ENCODE measurements around the gene GABRB1. TPM values are rescaled to one million over a fixed set of nuclear protein-coding genes. Genes with fewer than 3 reads are reported as not detected.

GABRB1 gene
- total and polyA plus RNA-seq, 2 donors (not counting 3 experiments of a cell fraction or from before 2014, with no cell fraction given) = not detected

DNA sequence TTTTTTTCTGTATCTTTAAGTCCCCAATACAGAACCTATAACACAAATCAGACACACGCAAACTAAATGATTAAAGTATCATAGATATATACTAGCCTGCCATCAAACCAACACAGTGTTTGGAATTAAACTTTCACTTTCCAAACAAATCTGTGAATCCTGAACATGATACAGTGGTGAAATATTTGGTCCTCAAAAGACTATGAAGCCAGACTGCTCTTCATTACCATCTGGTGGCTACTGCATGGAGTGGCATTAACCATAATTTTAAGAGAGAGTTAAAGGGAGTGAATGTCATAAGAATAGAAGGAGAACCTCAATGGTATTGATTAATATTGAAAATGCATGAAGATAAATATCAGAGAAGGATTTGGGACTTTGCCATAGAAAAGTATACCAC is 28.8 kb upstream of the GABRB1 start:
- no peak overlapping the region for H3K27ac ChIP-seq (ENCODE audit: insufficient read depth, low read depth, low read length)
- BruUV-seq (replicated peaks) = no TSS peak
- TF ChIP-seq POLR2AphosphoS5 (IDR thresholded peaks at IDR 0.05; ENCODE audit: insufficient read depth, low read depth, low read length) (no peak), EZH2 (IDR thresholded peaks at IDR 0.05; ENCODE audit: borderline replicate concordance, low read depth, low read length, severe bottlenecking) (no peak), JUN (IDR thresholded peaks at IDR 0.05; ENCODE audit: borderline replicate concordance, insufficient read depth, insufficient read length, low read depth) (no peak)
- no peak for FAIRE-seq
- POLR2A ChIA-PET = no interaction called here
- H2AFZ ChIP-seq (ENCODE audit: low read depth, low read length) = no peak overlapping the region
- no peaks in the 10 kb centered on the region for H3K9me1 ChIP-seq (replicated peaks; ENCODE audit: control insufficient read depth, extremely low read depth, insufficient read depth, low read length)
- no peaks in the 10 kb centered on the region for H4K20me1 ChIP-seq (replicated peaks; ENCODE audit: control insufficient read depth, extremely low read depth, insufficient read depth, low read length)
- no peak overlapping the region for H3K9ac ChIP-seq (replicated peaks; ENCODE audit: extremely low read depth, insufficient read depth, low read length)
- H3K4me3 ChIP-seq (replicated peaks in 1 of 3; ENCODE audit: insufficient read depth in 1 of 3, low read depth in 1 of 3, low read length in 3 of 3) = no peak overlapping the region
- CTCF ChIA-PET = no interaction called here
- H3K4me2 ChIP-seq (ENCODE audit: insufficient read depth, low read length) = no peak overlapping the region
- no peaks in the 10 kb centered on the region for H3K36me3 ChIP-seq (ENCODE audit: control insufficient read depth in 2 of 2, extremely low read depth in 1 of 2, insufficient read depth in 2 of 2, low read length in 2 of 2)
- peaks cover 0 to 5% of the 10 kb centered on the region in 2 experiments for H3K27me3 ChIP-seq (ENCODE audit: control insufficient read depth in 2 of 2, insufficient read depth in 2 of 2, low read length in 2 of 2)
- dilution Hi-C loops (cut with MboI; ENCODE audit: extremely low pct_ligation_motif_present, low sequenced_read_pairs) (no loop called here), intact Hi-C loops (cut with micrococcal nuclease) (no loop called here)
- H3K9me3 ChIP-seq (replicated peaks; ENCODE audit: control insufficient read depth, insufficient read depth, low read length) = no peaks in the 10 kb centered on the region
- DNase-seq (ENCODE audit: low read depth, low spot score) = no peak
- H3K4me1 ChIP-seq (ENCODE audit: control insufficient read depth, extremely low read depth, insufficient read depth, low read length) = no peaks in the 10 kb centered on the region
- H3K79me2 ChIP-seq (ENCODE audit: control insufficient read depth, insufficient read depth, low read length) = no peaks in the 10 kb centered on the region

DNA sequence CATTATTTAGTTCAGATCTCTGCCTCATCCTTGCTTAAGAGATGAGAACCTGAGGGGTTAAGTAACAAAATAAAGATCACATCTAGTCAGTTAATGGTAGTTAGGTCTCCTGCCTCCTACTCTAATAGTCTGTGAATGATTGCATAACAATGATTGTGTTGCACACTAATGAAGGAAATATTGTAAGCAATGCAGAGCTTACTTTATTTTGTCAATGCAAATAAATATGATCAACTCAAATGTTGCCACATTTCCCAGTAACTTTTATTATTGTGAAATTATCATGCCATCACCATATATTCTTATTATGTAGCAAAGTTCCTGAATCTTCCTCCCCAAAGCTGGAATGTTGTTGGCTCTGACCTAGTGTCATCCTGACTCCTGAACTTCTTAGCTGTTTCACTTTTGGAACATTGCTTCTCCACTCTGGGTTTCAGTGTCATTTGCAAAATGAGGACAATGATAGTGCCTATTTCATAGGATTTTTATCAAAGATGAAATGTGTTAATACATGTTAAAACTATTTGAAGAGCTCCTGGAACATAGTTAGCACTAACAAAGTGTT is 20.9 kb upstream of the GABRB1 start:
- no peaks in the 10 kb centered on the region for H3K36me3 ChIP-seq (ENCODE audit: control insufficient read depth in 2 of 2, extremely low read depth in 1 of 2, insufficient read depth in 2 of 2, low read length in 2 of 2)
- dilution Hi-C loops (cut with MboI; ENCODE audit: extremely low pct_ligation_motif_present, low sequenced_read_pairs) (no loop called here), intact Hi-C loops (cut with micrococcal nuclease) (no loop called here)
- H3K4me3 ChIP-seq (replicated peaks in 1 of 3; ENCODE audit: insufficient read depth in 1 of 3, low read depth in 1 of 3, low read length in 3 of 3) = no peak overlapping the region
- no peak for DNase-seq (ENCODE audit: low read depth, low spot score)
- no peaks in the 10 kb centered on the region for H3K4me1 ChIP-seq (ENCODE audit: control insufficient read depth, extremely low read depth, insufficient read depth, low read length)
- TF ChIP-seq, protein P1, sequence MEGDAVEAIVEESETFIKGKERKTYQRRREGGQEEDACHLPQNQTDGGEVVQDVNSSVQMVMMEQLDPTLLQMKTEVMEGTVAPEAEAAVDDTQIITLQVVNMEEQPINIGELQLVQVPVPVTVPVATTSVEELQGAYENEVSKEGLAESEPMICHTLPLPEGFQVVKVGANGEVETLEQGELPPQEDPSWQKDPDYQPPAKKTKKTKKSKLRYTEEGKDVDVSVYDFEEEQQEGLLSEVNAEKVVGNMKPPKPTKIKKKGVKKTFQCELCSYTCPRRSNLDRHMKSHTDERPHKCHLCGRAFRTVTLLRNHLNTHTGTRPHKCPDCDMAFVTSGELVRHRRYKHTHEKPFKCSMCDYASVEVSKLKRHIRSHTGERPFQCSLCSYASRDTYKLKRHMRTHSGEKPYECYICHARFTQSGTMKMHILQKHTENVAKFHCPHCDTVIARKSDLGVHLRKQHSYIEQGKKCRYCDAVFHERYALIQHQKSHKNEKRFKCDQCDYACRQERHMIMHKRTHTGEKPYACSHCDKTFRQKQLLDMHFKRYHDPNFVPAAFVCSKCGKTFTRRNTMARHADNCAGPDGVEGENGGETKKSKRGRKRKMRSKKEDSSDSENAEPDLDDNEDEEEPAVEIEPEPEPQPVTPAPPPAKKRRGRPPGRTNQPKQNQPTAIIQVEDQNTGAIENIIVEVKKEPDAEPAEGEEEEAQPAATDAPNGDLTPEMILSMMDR (IDR thresholded peaks at IDR 0.05; ENCODE audit: extremely low read depth in 1 of 2, insufficient read depth in 1 of 2, low read depth in 1 of 2, low read length in 2 of 2) = no peak
- TF ChIP-seq, protein P2, sequence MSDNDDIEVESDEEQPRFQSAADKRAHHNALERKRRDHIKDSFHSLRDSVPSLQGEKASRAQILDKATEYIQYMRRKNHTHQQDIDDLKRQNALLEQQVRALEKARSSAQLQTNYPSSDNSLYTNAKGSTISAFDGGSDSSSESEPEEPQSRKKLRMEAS (IDR thresholded peaks at IDR 0.05; ENCODE audit: insufficient read depth, insufficient read length) = no peak
- TF ChIP-seq POLR2A (IDR thresholded peaks at IDR 0.05; ENCODE audit: low read depth, low read length) (no peak), JUN (IDR thresholded peaks at IDR 0.05; ENCODE audit: borderline replicate concordance, insufficient read depth, insufficient read length, low read depth) (no peak), FOS (IDR thresholded peaks at IDR 0.05; ENCODE audit: borderline replicate concordance, insufficient read depth, low read length) (no peak), EZH2 (IDR thresholded peaks at IDR 0.05; ENCODE audit: borderline replicate concordance, low read depth, low read length, severe bottlenecking) (no peak), GATA2 (IDR thresholded peaks at IDR 0.05; ENCODE audit: insufficient read depth, insufficient read length, low read depth, low read length) (no peak), POLR2AphosphoS5 (IDR thresholded peaks at IDR 0.05; ENCODE audit: insufficient read depth, low read depth, low read length) (no peak), MYC (IDR thresholded peaks at IDR 0.05; ENCODE audit: low read depth, low read length) (no peak)
- BruUV-seq (replicated peaks) = no TSS peak
- H3K27ac ChIP-seq (ENCODE audit: insufficient read depth, low read depth, low read length) = no peak overlapping the region
- H3K9me1 ChIP-seq (replicated peaks; ENCODE audit: control insufficient read depth, extremely low read depth, insufficient read depth, low read length) = no peaks in the 10 kb centered on the region
- CTCF ChIA-PET = interaction anchor here (1.1 kb wide), 1 partner anchor 10 kb away, joined by 4 read pairs; no protein-coding TSS in a partner anchor
- H2AFZ ChIP-seq (ENCODE audit: low read depth, low read length) = no peak overlapping the region
- no peak overlapping the region for H3K4me2 ChIP-seq (ENCODE audit: insufficient read depth, low read length)
- H3K79me2 ChIP-seq (ENCODE audit: control insufficient read depth, insufficient read depth, low read length) = no peaks in the 10 kb centered on the region
- POLR2A ChIA-PET = no interaction called here
- FAIRE-seq = no peak
- no peaks in the 10 kb centered on the region for H3K27me3 ChIP-seq (ENCODE audit: control insufficient read depth in 2 of 2, insufficient read depth in 2 of 2, low read length in 2 of 2)
- H4K20me1 ChIP-seq (replicated peaks; ENCODE audit: control insufficient read depth, extremely low read depth, insufficient read depth, low read length) = no peaks in the 10 kb centered on the region
- no peak overlapping the region for H3K9ac ChIP-seq (replicated peaks; ENCODE audit: extremely low read depth, insufficient read depth, low read length)
- no peaks in the 10 kb centered on the region for H3K9me3 ChIP-seq (replicated peaks; ENCODE audit: control insufficient read depth, insufficient read depth, low read length)

Measured in endothelial cell of umbilical vein (primary cell).